GM08714 (cell line): ENCODE measurements around the gene TMEM140.

Experiments
- H3K4me3 ChIP-seq: fragments of 200-500 bp; sonication (Bioruptor generic); 2 replicates; pipeline ENCODE4 v1.5.1; 2014; ENCODE audit warnings: mild to moderate bottlenecking, low read length, inconsistent platforms
- ZNF274 ChIP-seq: IDR thresholded peaks from 2 replicates; pipeline ENCODE4 v1.6.1; 2012; ENCODE audit warnings: mild to moderate bottlenecking, low read depth, low read length

Gene TMEM140

DNA sequence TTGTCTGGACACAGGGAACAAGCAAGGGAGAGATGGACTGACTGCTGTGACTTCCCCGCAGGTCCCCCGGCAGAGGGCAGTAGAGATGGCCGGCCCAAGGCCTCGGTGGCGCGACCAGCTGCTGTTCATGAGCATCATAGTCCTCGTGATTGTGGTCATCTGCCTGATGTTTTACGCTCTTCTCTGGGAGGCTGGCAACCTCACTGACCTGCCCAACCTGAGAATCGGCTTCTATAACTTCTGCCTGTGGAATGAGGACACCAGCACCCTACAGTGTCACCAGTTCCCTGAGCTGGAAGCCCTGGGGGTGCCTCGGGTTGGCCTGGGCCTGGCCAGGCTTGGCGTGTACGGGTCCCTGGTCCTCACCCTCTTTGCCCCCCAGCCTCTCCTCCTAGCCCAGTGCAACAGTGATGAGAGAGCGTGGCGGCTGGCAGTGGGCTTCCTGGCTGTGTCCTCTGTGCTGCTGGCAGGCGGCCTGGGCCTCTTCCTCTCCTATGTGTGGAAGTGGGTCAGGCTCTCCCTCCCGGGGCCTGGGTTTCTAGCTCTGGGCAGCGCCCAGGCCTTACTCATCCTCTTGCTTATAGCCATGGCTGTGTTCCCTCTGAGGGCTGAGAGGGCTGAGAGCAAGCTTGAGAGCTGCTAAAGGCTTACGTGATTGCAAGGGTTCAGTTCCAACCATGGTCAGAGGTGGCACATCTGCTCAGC lies 16.6 kb downstream of the TMEM140 start:
- no peak overlapping the region for H3K4me3 ChIP-seq
- no peak for TF ChIP-seq ZNF274

DNA sequence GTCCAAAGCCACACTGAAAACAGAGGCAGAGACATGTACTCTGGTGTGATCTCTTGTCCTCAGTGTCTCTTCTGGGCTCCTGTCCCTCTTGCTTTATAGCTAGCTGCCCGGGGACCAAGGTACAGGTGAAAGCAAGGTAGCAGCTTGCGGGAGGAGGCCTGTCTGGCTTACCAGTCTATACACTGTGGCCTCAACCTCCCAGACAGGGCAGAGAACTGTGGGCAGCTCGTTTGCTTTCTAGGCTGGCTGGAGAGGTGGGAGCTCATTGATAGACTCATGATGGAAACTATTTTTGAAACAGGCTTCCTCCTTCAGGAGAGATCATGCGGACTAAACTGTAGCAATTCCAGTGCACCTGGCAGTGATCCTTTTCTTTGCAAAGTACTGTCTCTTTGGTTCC lies 18.0 kb downstream of the TMEM140 start:
- no peak overlapping the region for H3K4me3 ChIP-seq
- no peak for TF ChIP-seq ZNF274

DNA sequence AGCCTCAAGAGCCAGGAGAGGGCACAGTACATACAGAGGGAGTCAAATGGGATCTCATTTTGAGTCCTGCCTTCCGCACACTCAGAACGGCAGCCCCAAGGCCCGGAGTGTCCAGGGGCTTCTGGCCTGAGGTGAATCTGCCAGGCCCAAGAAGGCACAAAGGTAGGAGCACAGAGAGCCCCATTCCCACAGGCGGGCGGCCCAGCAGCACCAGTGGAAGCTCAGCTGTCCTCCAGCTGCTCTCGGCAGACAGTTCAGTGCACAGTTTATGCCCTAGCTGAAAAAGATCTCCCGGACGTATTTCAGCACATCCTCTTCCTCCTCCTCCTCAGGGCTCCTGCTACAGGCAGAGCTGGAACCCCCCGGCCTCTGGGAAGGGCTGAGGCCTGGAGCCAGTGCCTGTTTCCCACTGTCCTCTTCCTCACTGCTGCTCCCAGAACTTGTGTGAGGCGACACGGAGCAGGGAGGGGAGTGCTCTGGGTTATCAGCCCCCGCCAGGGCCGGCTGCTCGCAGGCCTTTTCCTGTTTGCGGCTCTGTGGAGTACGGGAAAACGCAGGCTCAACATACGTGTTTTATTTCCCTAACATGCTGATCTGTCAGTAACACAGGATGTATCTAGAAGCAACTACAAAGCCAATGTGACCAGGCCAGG lies 18.6 kb downstream of the TMEM140 start:
- H3K4me3 ChIP-seq, result no peak overlapping the region; the same call in 1 of the 2 replicates
- TF ChIP-seq ZNF274, result no peak

DNA sequence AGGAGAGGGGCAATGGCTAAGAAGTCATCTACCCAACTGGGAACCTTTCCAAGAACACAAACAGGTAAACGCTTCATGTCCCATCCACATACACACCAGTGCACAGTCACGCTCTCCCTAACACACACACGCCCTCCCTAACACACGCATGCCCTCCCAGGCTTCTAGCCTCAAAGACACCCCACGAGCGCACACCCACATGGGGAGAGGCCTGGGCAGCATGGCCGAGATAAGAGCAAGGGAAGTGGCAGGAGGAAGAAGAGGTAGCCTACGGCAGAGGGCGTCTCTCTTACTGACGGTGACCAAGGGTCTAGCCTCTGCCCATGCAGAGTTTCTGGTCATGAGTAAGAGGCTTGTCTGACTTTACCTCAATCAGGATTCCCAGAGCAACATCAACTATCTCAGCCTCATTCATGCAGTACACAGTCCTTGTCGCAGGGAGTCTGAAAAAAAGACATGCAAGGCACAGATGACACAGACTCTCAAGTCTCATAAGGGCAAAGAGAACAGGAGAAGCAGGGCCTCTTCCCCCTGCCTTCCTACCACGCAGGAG lies 19.6 kb downstream of the TMEM140 start:
- TF ChIP-seq ZNF274, result no peak
- H3K4me3 ChIP-seq, result peak overlapping the region; percentile 20; the same call in 1 of the 2 replicates

DNA sequence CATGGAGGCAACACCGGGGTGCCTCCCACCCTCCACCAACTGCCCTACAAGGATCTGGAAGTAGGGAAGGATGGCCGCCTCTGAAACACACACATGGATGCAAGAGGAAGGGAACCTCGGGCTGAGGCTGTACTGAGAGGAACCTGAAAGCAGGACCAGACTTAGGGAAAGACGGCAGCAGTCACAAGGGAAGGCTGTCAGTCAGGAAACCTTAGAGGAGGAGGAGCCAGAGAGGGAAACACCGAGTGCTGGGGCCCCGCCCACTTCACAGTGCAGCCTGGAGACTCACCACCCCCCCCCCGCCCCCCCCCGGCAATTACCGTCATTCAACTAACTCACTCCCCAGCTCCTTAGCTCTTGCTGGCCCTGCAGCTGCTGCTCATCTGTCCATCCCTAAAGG lies 20.1 kb downstream of the TMEM140 start:
- H3K4me3 ChIP-seq, result peak overlapping the region; percentile 90; the same call in 1 of the 2 replicates
- TF ChIP-seq ZNF274, result no peak

DNA sequence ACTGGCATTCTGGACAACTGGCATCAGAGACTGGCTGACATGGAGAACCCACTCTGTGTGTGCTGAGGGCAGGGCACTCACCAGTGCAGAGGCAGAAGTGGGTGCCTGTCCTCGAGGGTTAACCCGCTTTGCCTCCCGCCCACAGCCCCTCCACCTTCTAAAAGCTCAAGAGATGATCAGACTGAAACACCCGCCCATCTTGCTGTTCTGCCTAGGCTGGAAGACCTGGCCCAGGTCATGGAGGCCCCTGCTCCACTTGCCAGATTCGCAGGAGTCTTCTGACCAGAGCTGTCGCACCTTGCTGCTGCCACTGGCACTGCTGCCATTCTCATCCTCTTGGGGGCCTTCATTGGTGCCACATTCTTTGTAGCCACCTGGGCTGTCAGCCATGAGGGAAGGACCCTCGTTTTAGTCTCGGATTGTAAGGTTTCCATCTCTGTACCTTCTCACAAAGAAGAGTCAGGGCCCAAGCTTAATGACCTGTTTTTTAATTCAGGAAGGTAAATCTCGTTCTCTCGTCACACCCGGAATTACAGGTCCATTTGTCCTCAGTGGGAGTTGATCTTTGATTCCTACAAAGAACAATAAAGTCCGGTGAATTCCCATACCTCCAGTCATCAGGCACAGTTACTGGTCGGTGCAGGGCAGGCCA lies 20.7 kb downstream of the TMEM140 start:
- peak overlapping the region; percentile 90; the same call in 1 of the 2 replicates for H3K4me3 ChIP-seq
- no peak for TF ChIP-seq ZNF274

DNA sequence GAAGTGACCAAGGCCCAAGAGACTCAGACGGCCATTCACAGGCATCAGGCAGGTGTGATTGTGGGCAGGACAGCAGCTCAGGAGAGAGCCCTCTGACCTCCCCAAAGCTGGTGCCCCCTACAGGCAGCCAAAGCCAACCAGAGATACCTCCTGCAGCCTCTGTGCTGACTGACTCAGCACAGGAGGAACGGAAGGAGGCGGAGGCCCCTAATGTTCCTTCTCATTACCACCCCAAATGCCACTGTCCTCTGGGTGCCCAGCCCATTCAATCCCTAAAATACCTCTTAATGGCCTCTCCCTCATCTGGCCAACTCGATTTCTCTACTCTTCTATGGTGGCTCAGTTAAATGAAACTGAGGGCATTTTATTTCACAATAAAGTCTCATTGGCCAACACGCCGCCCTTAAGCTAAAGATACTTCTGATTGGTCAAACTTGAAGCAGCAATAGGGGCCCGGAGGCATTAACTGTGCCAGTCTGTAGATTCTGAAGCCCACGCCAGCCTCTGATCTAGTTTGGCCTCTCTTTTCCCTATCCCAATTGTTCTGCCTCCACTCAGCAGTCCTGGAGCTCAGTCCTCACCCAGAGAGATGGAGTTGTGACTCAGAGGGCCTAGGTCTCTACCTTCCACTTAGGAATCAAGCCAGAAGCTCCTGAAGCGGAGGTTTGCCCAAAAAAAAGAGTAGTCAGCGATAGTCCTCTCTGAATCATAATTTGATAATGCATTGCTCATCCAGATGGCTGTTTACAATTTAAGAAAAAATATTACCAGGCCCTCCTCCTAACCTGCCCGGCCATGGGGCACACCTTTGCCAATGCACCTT lies 21.5 kb downstream of the TMEM140 start:
- H3K4me3 ChIP-seq, result peak overlapping the region; percentile 90
- no peak for TF ChIP-seq ZNF274

DNA sequence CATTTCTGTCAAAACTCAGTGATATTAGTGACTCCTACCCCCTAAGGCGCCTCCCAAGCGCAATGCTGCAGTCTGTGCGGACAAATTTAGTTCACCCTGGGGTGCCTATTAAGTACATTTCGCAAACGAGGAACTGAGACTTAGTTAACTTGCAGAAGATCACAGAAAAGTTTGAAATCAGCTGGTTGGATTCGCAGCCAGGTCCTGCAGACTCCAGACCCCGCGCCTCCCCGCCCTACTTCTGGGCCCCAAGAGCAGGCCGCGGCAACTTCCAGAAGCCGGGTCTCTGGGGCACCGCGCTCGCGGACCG lies 22.0 kb downstream of the TMEM140 start:
- H3K4me3 ChIP-seq, result peak overlapping the region; percentile 90
- TF ChIP-seq ZNF274, result no peak

DNA sequence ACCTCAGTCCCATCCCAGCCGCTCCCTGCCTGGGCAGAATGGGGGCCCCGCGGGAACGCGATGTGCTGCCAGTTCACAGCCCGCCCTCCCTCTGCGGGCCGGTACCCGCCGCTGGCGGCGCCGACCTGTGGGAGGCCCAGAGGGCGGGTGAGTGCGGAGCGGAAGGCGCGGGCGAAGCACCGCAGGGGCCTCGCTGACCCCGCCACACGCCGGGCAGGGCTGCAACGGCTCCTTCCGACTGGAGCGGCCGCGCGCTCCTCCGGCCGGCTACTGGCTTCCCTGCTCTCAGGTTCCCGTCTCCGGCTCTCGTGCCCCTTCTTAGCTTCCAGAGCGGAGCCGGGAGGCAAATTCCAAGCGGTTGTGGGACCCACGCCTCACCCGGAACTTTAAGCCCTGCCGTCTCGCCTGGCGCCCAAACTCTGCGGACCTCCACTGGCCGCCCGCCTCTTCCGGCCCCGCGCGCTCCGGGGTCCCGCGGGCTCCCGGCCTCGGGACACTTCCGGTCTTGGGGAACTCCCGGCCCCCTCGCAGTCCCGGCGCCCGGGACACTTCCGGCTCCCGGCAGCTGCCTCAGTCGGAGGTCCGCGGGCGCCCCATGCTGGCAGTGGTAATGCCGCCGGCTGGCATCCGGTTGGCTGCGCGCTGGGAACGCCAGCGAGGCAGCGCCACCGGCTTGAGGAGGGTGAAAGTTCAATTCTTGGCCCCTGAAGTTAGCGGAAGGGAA lies 22.6 kb downstream of the TMEM140 start, which contains the start of gene CYREN:
Gene CYREN, minus strand, starts transcription at position 434 of the 724 bp plus-strand sequence. CDS start 1,785 bp downstream, outside the sequence.
- peak within 1 kb of the TSS; percentile 90 for H3K4me3 ChIP-seq
- TF ChIP-seq ZNF274, result no peak

DNA sequence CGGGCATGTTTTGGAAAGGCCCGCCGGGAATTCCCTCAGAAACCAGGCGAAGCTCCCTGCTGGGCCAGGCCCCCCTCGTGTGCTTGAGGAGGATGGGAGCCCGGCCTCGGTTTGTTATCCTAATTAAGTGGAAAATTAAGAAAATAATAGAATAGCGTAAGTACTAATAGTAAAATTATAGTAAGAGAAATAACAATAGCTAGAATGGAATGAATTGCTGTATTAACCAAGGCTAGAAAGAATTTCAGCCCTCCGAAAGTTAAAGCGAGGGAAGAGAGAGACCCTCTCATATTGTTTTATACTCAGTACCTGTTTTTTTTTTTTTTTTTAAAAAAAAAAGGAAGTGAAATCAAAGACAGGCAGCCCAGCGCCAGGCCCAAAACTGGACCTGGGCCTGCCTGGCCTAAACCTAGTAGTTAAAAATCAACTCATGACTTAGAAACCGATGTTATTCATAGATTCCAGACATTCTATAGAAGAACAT lies 23.2 kb downstream of the TMEM140 start:
- peak overlapping the region; percentile 90; the same call in 1 of the 2 replicates for H3K4me3 ChIP-seq

DNA sequence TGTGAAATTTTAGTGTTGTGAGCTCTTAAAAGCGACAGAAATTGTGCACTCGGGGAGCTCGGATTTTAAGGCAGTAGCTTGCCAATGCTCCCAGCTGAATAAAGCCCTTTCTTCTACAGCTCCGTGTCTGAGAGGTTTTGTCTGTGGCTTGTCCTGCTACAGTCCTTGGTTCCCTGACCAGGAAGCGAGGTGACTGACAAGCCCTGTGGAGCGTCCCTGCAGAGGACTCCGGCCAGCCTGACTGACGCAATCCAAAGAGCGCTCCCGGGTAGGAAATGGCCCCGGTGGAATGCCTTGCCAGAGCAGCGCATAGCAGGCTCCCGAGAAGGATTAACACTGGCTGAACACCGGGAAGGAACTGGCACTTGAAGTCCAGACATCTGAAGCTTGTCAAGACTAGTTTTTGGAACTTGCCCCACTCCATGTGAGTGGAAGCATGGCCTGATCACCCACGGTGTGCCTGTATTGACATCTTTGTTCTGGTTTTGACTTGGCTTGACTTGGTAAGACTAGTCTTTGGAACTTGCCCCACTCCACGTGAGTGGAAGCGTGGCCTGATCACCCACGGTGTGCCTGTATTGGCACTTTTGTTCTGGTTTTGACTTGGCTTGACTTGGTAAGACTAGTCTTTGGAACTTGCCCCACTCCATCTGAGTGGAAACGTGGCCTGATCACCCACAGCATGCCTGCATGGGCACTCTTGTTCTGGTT lies 23.9 kb downstream of the TMEM140 start:
- H3K4me3 ChIP-seq, result peak overlapping the region; percentile 59; the same call in 1 of the 2 replicates

DNA sequence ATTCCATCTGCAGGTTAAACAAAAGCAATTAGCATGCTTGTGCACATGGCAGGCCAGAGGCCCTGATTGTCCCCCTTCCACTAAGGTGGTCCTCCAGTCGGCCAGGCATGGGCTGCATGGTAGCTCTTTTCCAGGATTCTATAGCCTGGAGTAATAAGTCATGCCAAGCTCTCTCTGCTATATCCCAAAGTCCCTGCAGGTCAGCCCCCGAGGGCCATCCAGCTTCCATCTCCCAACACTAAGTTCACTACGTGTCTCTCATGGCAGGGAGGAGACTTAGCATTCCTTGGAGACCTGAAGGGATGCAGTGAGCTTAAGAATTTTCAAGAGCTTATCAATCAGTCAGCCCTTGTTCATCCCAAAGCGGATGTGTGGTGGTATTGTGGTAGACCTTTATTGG lies 26.0 kb downstream of the TMEM140 start:
- H3K4me3 ChIP-seq, result peak overlapping the region; percentile 32; the same call in 1 of the 2 replicates

DNA sequence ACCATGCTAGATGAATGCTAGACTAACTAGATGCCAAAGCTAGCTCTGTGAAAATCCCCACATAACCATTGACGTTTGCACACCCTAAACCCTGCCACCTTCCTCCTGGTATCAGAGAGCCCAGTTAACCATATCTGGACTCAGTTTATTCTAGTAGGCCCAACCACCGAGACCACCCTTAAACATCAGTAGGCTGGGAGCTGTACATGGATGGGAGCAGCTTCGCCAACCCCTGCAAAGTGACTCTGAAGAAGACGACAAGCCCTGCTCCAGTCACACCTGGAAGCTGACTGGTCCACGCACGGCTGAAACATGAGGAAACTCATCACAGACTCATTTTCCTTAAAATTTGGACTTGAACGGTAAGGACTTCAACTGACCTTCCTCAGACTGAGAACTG lies 27.1 kb downstream of the TMEM140 start:
- TF ChIP-seq ZNF274, result no peak
- no peak overlapping the region; the same call in 1 of the 2 replicates for H3K4me3 ChIP-seq
